Gastroesophageal sphincter (tissue), 4 donors: ENCODE data around the gene SLAIN1. TPM values are rescaled to one million over a fixed set of nuclear protein-coding genes. Genes with fewer than 3 reads are reported as not detected.
"Not testable (repeated sequence)": the region's sequence is repeated elsewhere in the genome, so short reads cannot be mapped to it uniquely, and the experiment has no call there.

Experiments
- ATAC-seq: fragments of 150-250 bp; one replicate; pipeline ENCODE4 v1.9.1; 2016; ENCODE audit warnings: mild to moderate bottlenecking, moderate library complexity
- H3K27ac ChIP-seq, 4 donors: fragments of 200-600 bp; sonication (generic) in 3 of 4; 1 replicate in 3 of 4; 2 replicates in 1 of 4; pipeline ENCODE4 v1.5.1; 2016 to 2019
- H3K27me3 ChIP-seq: fragments of 200-600 bp; sonication (generic); one replicate; pipeline ENCODE4 v1.5.1; 2019
- H3K36me3 ChIP-seq, 2 donors: fragments of 200-600 bp; sonication (generic); one replicate each; pipeline ENCODE4 v1.5.1; 2019; ENCODE audit warnings: control low read depth in 1 of 2
- H3K4me1 ChIP-seq, 3 donors: fragments of 200-600 bp; sonication (generic); 1 replicate in 2 of 3; 2 replicates in 1 of 3; pipeline ENCODE4 v1.5.1; 2016 to 2019; ENCODE audit warnings: control low read depth in 2 of 3
- H3K4me3 ChIP-seq, 2 donors: fragments of 200-600 bp; sonication (generic); one replicate each; pipeline ENCODE4 v1.5.1; 2019; ENCODE audit warnings: mild to moderate bottlenecking in 1 of 2, moderate library complexity in 1 of 2
- H3K9me3 ChIP-seq, 3 donors: fragments of 200-600 bp; sonication (generic); one replicate each; pipeline ENCODE4 v1.5.1; 2017 to 2019; ENCODE audit warnings: control low read depth in 2 of 3
- EP300 ChIP-seq: sonication (generic); formaldehyde crosslinking; IDR thresholded peaks from one replicate; pipeline ENCODE4 v1.6.1; 2017; ENCODE audit warnings: antibody characterized with exemption, mild to moderate bottlenecking
- POLR2A ChIP-seq, 2 donors: fragments of 450-650 bp; IDR thresholded peaks; one replicate each; pipeline ENCODE4 v1.6.1; 2017; ENCODE audit warnings: antibody characterized with exemption in 2 of 2, mild to moderate bottlenecking in 2 of 2, moderate library complexity in 1 of 2
- POLR2AphosphoS5 ChIP-seq: sonication (generic); formaldehyde crosslinking; IDR thresholded peaks from one replicate; pipeline ENCODE4 v1.6.1; 2017; ENCODE audit warnings: antibody characterized with exemption
- WGBS, 2 donors: methylation state at CpG; one replicate each; pipeline ENCODE4 v1.1.5; 2018; ENCODE audit warnings: low coverage in 1 of 2; 5-methylcytosine and 5-hydroxymethylcytosine counted together
- total RNA-seq, 4 donors: library from RNA; depleted of rRNA; stranded (reverse); fragments of >200 nt; gene quantifications; one replicate each; pipeline ENCODE4 v1.1.0, GENCODE V29; 2016
- TF ChIP-seq, protein P1 (sequence below), 4 experiments: fragments of 200-600 bp in 2 of 4; fragments of 450-650 bp in 2 of 4; sonication (generic) in 1 of 4; IDR thresholded peaks; one replicate each; pipeline ENCODE4 v1.5.1; 2017 to 2019; ENCODE audit warnings: antibody characterized with exemption in 4 of 4, mild to moderate bottlenecking in 2 of 4, moderate library complexity in 2 of 4

SLAIN1 gene
- 10 to 100 TPM in 3 of 4 donors, 1 to 10 TPM in 1; 8.9 to 17.3 (median 15.5) TPM for total RNA-seq

DNA sequence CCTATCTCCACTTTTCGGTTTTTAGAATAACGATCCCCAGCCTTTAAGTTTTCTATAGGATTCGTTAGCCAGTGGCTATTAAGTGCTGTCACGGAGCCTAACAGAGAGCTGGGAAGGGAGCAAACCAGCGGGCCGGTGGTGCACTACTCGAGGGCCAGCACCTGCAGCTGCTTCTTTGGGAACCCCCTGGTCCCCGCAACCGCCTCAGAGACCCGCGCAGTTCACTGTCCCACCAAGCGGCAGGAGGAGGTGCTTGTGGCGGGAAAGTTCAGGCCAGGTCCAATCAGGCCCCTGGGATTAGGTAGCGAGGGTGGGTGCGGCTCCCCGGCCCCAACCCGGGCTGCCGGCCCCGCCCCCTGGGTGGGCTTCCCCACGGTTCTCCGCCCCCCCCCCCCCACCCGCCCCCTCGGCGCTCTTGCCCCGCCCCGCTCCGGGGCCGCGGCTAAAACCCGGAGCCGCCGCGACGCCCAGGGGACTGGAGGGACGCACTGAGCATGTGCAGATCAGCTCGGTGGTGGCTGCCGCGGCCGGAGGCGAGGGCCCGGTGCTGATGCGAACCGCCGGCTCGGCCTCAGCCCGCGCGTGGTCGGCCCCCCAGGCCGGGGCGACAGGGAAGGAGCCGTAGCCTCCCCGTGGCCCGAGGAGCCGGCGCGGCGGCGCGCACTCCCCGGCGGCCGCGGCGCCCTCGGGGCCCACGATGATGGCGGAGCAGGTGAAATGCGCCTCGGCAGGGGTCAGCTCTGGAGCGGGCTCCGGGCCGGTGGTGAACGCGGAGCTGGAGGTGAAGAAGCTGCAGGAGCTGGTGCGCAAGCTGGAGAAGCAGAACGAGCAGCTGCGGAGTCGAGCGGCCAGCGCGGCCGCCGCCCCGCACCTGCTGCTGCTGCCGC lies at the start of gene SLAIN1:
Gene SLAIN1, plus strand, starts transcription at position 471 of the 887 bp plus-strand sequence. Its CDS starts 227 bp downstream, at position 698.
- TF ChIP-seq, protein P1, sequence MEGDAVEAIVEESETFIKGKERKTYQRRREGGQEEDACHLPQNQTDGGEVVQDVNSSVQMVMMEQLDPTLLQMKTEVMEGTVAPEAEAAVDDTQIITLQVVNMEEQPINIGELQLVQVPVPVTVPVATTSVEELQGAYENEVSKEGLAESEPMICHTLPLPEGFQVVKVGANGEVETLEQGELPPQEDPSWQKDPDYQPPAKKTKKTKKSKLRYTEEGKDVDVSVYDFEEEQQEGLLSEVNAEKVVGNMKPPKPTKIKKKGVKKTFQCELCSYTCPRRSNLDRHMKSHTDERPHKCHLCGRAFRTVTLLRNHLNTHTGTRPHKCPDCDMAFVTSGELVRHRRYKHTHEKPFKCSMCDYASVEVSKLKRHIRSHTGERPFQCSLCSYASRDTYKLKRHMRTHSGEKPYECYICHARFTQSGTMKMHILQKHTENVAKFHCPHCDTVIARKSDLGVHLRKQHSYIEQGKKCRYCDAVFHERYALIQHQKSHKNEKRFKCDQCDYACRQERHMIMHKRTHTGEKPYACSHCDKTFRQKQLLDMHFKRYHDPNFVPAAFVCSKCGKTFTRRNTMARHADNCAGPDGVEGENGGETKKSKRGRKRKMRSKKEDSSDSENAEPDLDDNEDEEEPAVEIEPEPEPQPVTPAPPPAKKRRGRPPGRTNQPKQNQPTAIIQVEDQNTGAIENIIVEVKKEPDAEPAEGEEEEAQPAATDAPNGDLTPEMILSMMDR (IDR thresholded peaks at IDR 0.05): no peak
- TF ChIP-seq POLR2A (IDR thresholded peaks at IDR 0.05) (no peak), EP300 (no peak), POLR2AphosphoS5 (no peak)
- peak; percentile 90 for ATAC-seq
- Histone ChIP-seq H3K9me3 (no peaks in the 10 kb centered on the region), H3K4me3 (peak within 1 kb of the TSS; percentile 77 to 78), H3K4me1 (peaks cover 0 to 36% (median 0%) of the 10 kb centered on the region in 3 donors), H3K27me3 (peaks cover 5% of the 10 kb centered on the region), H3K27ac (peak within 1 kb of the TSS in 3 of 4 donors; percentile 66 to 80 (median 75)), H3K36me3 (no peaks in the 10 kb centered on the region)
- WGBS, 2 donors: 0% methylated on average over 1 to 3 of the region's 86 CpGs

- H3K4me1 ChIP-seq: no peaks in the 10 kb centered on the region
- TF ChIP-seq EP300: no peak
- TF ChIP-seq, protein P1 (IDR thresholded peaks at IDR 0.05): no peak
- no peak for ATAC-seq
- H3K4me3 ChIP-seq: no peak overlapping the region
- H3K27me3 ChIP-seq: no peaks in the 10 kb centered on the region
- H3K36me3 ChIP-seq: no peaks in the 10 kb centered on the region
- no peak overlapping the region for H3K27ac ChIP-seq
- H3K9me3 ChIP-seq: peaks cover 0 to 9% (median 0%) of the 10 kb centered on the region in 3 donors
These were observed 47.1 kb upstream of the SLAIN1 start for GRCh38 chr13:77650409-77650808.

DNA sequence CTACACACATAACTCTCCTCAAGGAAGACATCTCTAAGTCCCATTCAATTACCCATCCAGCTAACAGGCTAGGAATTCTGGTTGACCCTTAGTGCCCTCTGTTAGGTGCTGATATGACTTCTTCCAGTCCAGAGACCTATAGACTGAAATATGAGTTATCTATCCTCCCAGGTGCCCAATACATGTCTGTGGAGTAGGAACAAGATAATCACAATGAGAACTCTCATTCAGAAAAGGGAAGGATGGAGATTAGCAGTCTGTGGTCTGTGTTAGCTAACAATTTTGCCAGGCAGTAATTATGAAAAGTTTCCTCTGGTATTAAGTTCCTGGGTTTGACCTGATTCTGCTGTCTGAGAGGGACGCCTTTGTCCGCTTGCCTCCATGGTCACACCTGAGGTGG lies 44.2 kb upstream of the SLAIN1 start:
- no peaks in the 10 kb centered on the region for H3K36me3 ChIP-seq
- TF ChIP-seq, protein P1 (IDR thresholded peaks at IDR 0.05): no peak
- TF ChIP-seq POLR2AphosphoS5 (no peak), EP300 (no peak), POLR2A (IDR thresholded peaks at IDR 0.05) (no peak)
- no peak overlapping the region for H3K27ac ChIP-seq
- no peak overlapping the region for H3K4me3 ChIP-seq
- H3K4me1 ChIP-seq: no peaks in the 10 kb centered on the region
- H3K9me3 ChIP-seq: peaks cover 0 to 14% (median 0%) of the 10 kb centered on the region in 3 donors
- ATAC-seq: no peak
- 75 to 94% methylated on average over 2 of the region's 2 CpGs for WGBS, 2 donors
- no peaks in the 10 kb centered on the region for H3K27me3 ChIP-seq

DNA sequence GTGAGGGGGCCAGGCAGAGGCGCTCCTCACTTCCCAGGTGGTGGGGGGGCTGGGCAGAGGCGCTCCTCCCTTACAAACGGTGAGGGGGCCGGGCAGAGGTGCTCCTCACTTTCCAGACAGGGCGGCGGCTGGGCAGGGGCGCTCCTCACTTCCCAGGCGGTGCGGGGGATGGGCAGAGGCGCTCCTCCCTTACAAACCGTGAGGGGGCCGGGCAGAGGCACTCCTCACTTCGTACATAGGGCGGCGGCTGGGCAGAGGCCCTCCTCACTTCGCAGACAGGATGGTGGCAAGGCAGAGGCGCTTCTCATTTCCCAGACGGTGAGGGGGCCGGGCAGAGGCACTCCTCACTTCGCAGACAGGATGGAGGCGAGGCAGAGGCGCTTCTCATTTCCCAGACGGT lies 37.5 kb upstream of the SLAIN1 start:
- no CpG with 5 or more reads among the region's 23 CpGs for WGBS, 2 donors
- not testable (repeated sequence) for ATAC-seq, H3K27ac ChIP-seq, H3K36me3 ChIP-seq, H3K27me3 ChIP-seq, H3K9me3 ChIP-seq, H3K4me3 ChIP-seq, H3K4me1 ChIP-seq

- no peaks in the 10 kb centered on the region for H3K36me3 ChIP-seq
- H3K27me3 ChIP-seq: no peaks in the 10 kb centered on the region
- no peak overlapping the region for H3K4me3 ChIP-seq
- H3K4me1 ChIP-seq: no peaks in the 10 kb centered on the region
- ATAC-seq: no peak
- TF ChIP-seq EP300 (no peak), POLR2AphosphoS5 (no peak), POLR2A (IDR thresholded peaks at IDR 0.05) (no peak)
- TF ChIP-seq, protein P1 (IDR thresholded peaks at IDR 0.05): no peak
- H3K9me3 ChIP-seq: peaks cover 0 to 4% (median 0%) of the 10 kb centered on the region in 3 donors
- WGBS, 2 donors: no CpG with 5 or more reads among the region's 15 CpGs
- no peak overlapping the region for H3K27ac ChIP-seq
These were observed 36.6 kb upstream of the SLAIN1 start for GRCh38 chr13:77660841-77661250.

DNA sequence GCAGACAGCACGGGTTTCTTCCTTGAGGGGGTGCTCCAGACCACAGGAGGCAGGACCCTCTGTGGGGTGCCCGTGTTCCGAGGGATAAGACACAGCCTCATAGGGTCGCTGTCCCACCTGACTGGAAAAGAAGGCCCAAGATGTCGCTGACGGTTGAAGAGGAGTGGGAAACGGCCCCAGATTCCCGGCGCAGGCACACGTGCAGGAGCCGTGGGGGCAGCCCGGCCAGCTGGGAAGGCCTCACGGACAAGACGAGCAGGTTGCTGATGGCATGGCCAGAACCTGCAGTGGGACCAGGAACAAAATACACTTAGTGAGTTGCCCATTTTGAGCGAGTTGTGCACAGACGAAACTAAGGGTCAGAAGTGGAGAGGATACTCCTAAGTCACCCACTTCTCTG lies 35.2 kb upstream of the SLAIN1 start:
- 100% methylated on average over 1 of the region's 16 CpGs; no CpG with 5 or more reads in 1 of the 2 donors for WGBS, 2 donors
- not testable (repeated sequence) for H3K27ac ChIP-seq, H3K9me3 ChIP-seq, H3K27me3 ChIP-seq, ATAC-seq, H3K4me3 ChIP-seq, H3K4me1 ChIP-seq, H3K36me3 ChIP-seq

- not testable (repeated sequence) for H3K27ac ChIP-seq, H3K27me3 ChIP-seq, H3K4me3 ChIP-seq, H3K9me3 ChIP-seq, H3K4me1 ChIP-seq, ATAC-seq, H3K36me3 ChIP-seq
- WGBS, 2 donors: no CpG with 5 or more reads among the region's 15 CpGs
These were observed 34.7 kb upstream of the SLAIN1 start for GRCh38 chr13:77662831-77663230.
